GM12875 (cell line): Measurements from ENCODE around the gene RFWD3.

Source experiments
- H3K4me3 ChIP-seq: one replicate; pipeline ENCODE4 v1.5.1; 2011; ENCODE audit warnings: low read depth, low read length, control low read depth
- TF ChIP-seq, protein P1 (sequence below): IDR thresholded peaks from 2 replicates; pipeline ENCODE4 v1.5.1; 2011; ENCODE audit warnings: low read depth, mild to moderate bottlenecking, control low read depth, inconsistent platforms, low read length, moderate library complexity, borderline replicate concordance; ENCODE audit not compliant: insufficient read depth

The RFWD3 gene, protein sequence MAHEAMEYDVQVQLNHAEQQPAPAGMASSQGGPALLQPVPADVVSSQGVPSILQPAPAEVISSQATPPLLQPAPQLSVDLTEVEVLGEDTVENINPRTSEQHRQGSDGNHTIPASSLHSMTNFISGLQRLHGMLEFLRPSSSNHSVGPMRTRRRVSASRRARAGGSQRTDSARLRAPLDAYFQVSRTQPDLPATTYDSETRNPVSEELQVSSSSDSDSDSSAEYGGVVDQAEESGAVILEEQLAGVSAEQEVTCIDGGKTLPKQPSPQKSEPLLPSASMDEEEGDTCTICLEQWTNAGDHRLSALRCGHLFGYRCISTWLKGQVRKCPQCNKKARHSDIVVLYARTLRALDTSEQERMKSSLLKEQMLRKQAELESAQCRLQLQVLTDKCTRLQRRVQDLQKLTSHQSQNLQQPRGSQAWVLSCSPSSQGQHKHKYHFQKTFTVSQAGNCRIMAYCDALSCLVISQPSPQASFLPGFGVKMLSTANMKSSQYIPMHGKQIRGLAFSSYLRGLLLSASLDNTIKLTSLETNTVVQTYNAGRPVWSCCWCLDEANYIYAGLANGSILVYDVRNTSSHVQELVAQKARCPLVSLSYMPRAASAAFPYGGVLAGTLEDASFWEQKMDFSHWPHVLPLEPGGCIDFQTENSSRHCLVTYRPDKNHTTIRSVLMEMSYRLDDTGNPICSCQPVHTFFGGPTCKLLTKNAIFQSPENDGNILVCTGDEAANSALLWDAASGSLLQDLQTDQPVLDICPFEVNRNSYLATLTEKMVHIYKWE

DNA sequence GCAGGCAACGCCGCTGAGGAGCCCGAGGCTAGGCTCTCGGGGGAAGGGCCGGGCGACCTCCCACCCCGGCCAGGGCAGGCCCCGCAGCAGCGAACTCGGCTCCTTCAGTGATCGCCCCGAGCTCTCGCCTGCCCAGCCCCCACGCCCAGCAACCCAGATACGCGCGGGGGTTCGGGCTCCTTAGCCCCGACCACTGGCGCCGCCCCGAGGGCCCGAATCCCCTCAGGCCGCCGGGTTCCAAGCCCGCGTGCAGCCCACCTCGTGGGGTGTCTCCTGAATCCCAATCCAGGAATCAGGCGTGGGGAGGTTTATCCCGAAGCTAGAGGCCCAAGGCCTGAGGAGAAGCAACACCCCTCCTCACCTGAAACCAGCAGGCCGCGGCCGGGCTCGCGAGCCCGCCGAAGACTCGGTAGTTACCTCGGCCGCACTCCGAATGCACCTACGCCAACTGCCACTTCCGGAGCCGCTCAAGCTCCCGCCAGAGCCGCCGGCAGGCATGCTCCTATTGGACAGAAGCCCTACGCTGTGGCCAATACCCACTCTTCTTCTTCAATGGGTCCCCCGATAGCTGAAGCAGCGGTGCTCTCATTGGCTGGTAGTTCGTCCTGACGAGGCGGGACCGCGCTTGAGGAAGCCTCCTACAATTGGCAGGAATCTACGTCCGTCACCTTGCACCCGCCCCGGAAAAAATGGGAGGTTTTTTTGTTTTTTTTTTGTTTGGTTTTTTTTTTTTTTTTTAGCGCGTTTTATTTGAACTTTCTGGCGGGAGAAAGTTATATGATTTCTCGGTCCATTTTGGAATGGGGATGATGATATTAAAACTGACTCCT is at the start of gene RFWD3:
RFWD3 (minus strand) TSS at position 453 of the 830 bp plus-strand sequence. CDS start 5,428 bp downstream, outside the sequence.
- H3K4me3 ChIP-seq: peak within 1 kb of the TSS; percentile 83
- TF ChIP-seq, protein P1, sequence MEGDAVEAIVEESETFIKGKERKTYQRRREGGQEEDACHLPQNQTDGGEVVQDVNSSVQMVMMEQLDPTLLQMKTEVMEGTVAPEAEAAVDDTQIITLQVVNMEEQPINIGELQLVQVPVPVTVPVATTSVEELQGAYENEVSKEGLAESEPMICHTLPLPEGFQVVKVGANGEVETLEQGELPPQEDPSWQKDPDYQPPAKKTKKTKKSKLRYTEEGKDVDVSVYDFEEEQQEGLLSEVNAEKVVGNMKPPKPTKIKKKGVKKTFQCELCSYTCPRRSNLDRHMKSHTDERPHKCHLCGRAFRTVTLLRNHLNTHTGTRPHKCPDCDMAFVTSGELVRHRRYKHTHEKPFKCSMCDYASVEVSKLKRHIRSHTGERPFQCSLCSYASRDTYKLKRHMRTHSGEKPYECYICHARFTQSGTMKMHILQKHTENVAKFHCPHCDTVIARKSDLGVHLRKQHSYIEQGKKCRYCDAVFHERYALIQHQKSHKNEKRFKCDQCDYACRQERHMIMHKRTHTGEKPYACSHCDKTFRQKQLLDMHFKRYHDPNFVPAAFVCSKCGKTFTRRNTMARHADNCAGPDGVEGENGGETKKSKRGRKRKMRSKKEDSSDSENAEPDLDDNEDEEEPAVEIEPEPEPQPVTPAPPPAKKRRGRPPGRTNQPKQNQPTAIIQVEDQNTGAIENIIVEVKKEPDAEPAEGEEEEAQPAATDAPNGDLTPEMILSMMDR: no peak

DNA sequence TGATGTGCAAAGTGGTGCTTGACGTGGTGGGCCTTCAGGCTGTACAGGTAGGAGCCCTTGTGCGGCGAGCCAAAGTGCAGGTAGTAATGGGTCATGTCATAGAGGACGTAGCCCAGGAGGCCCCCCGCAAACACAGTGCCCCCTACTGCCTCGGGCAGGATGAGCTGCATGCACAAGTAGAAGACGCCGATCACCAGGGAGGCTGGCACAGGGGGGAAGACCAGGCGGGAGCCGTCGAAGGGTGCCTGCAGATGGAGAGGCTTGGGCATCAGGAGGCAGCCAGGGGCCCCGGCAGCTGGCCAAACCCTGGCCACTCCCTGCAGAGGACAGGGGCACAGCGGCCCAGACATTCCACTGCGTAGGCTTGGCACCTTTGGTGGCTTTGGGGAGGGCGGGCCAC is 49.7 kb upstream of the RFWD3 start:
- H3K4me3 ChIP-seq: no peak overlapping the region
- TF ChIP-seq, protein P1: no peak

DNA sequence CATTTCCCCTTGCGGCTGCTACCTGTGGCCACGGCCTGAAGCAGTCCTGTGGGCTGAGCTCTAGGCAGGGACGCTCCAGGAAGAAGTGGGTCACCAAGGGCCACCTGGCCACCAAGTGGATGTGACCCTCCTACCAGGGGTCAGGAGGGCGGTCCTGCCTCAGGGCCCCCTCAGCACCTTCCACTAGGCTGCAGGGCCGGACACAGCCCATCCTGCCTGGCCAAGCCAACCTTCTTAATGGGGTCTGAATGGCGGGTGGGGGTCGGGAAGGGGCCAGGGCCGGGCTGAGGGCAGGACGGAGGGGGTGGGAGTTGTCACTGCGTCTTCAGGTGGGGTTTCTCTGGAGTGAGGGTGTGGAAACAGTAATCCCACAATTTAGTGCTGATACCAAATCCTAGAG is 47.2 kb upstream of the RFWD3 start:
- no peak overlapping the region for H3K4me3 ChIP-seq
- TF ChIP-seq, protein P1: no peak

DNA sequence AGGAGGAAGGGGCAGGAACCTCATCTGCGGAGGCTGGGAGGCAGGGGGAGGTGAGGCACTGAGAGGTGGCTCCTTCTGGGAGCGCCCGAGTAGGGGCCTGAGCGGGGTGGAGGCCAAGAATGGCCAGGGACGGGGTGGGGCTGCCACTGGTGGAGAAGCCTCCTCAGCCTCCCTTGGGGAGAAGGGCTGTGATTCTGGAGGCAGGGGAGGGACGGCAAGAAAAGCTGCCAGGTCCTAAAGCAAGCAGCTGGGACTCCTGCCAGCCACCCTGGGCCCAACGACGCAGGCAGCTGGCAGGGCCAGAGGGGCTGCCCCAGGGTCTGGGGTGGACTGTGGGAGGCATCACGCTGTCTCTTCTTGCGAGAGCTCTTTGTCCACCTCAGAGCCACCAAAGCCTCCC is 46.6 kb upstream of the RFWD3 start:
- H3K4me3 ChIP-seq: no peak overlapping the region
- TF ChIP-seq, protein P1: no peak

DNA sequence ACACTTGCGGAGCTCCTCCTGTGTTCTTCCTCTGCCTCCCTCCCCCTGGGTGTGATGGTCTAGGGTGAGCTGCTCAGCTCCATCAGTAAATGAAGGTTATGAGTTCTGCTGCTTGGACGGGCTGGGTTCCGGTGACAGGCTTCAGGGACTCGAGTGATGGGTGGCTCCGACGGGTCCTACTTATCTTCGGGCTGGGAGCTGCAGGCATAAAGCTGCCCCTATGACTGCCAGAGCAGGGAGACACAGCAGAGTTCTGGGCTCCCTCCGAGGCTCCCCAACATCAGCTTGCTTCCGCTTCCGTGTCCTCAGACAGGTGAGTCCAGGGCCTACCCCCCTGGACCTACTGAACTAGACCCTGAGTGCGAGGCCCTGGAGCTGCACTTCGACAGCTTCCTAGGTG is 45.3 kb upstream of the RFWD3 start:
- TF ChIP-seq, protein P1: no peak
- H3K4me3 ChIP-seq: no peak overlapping the region

DNA sequence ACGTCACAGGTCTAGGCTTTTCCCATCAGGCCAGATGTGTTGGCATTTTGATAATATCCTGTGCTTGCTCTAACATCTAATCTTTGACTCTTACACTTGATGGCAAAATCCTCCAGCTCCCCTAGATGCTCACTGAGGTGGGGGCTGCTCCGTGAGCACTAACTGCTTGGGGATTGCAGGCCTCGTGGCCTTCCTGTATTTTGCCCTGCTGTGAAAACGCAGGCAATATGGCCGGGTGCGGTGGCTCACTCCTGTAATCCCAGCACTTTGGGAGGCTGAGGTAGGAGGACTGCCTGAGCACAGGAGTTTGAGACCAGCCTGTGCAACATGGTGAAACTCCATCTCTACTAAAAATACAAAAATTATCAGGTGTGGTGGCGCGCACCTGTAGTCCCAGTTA is 43.7 kb upstream of the RFWD3 start:
- H3K4me3 ChIP-seq: no peak overlapping the region
- TF ChIP-seq, protein P1: no peak
